Measurements from ENCODE around the gene ABCC5.

ABCC5 gene

GRCh38 chr3:183871541-183871940, 146.1 kb downstream of the ABCC5 start:
- Histone ChIP-seq H3K9me2 (replicated peaks; ENCODE audit: insufficient read depth, low read length) (no peaks in the 10 kb centered on the region), H3K9me3 (ENCODE audit: insufficient read depth, low read length) (no peaks in the 10 kb centered on the region), H3K4me3 (ENCODE audit: insufficient read depth, low read length, poor library complexity, severe bottlenecking) (no peak overlapping the region), H3K27ac (ENCODE audit: low read depth, low read length) (no peak overlapping the region), H3K27me3 (ENCODE audit: low read length) (no peaks in the 10 kb centered on the region), H3K4me2 (ENCODE audit: low read depth, low read length, poor library complexity, severe bottlenecking) (no peak overlapping the region), H3F3A (ENCODE audit: insufficient read depth) (no peaks in the 10 kb centered on the region), H2AFZ (ENCODE audit: low read depth, low read length, severe bottlenecking) (no peak overlapping the region), H3K9ac (ENCODE audit: low read length) (no peak overlapping the region), H3K79me2 (ENCODE audit: insufficient read depth, low read length) (peaks cover 65% of the 10 kb centered on the region), H4K20me1 (ENCODE audit: low read depth, low read length) (no peaks in the 10 kb centered on the region), H3K36me3 (ENCODE audit: low read length) (no peaks in the 10 kb centered on the region)
- no peak for TF ChIP-seq EZH2phosphoT487 (conservative IDR thresholded peaks at IDR 0.05; ENCODE audit: low read length)
- TF ChIP-seq CTCF (IDR thresholded peaks at IDR 0.05; ENCODE audit: insufficient read depth, low read length, poor library complexity, severe bottlenecking): no peak

GRCh38 chr3:183870563-183870962, 147.1 kb downstream of the ABCC5 start:
- H3K79me2 ChIP-seq (ENCODE audit: insufficient read depth, low read length): peaks cover 58% of the 10 kb centered on the region
- H3K27me3 ChIP-seq (ENCODE audit: low read length): no peaks in the 10 kb centered on the region
- H3K36me3 ChIP-seq (ENCODE audit: low read length): no peaks in the 10 kb centered on the region
- no peak overlapping the region for H3K27ac ChIP-seq (ENCODE audit: low read depth, low read length)
- no peak overlapping the region for H3K9ac ChIP-seq (ENCODE audit: low read length)
- H3K4me3 ChIP-seq (ENCODE audit: insufficient read depth, low read length, poor library complexity, severe bottlenecking): no peak overlapping the region
- H3K4me2 ChIP-seq (ENCODE audit: low read depth, low read length, poor library complexity, severe bottlenecking): no peak overlapping the region
- H4K20me1 ChIP-seq (ENCODE audit: low read depth, low read length): no peaks in the 10 kb centered on the region
- TF ChIP-seq EZH2phosphoT487 (conservative IDR thresholded peaks at IDR 0.05; ENCODE audit: low read length): no peak
- no peak for TF ChIP-seq CTCF (IDR thresholded peaks at IDR 0.05; ENCODE audit: insufficient read depth, low read length, poor library complexity, severe bottlenecking)
- H3K9me3 ChIP-seq (ENCODE audit: insufficient read depth, low read length): no peaks in the 10 kb centered on the region
- H2AFZ ChIP-seq (ENCODE audit: low read depth, low read length, severe bottlenecking): no peak overlapping the region
- no peaks in the 10 kb centered on the region for H3F3A ChIP-seq (ENCODE audit: insufficient read depth)
- no peaks in the 10 kb centered on the region for H3K9me2 ChIP-seq (replicated peaks; ENCODE audit: insufficient read depth, low read length)
